Astrocyte of the cerebellum (primary cell): Measurements from ENCODE around the gene SDK2.

Experiments used
- DNase-seq: peaks from one replicate; pipeline ENCODE4 v3.0.0-alpha.2; 2011; ENCODE audit warnings: low read depth
- H3K4me3 ChIP-seq: 2 replicates; pipeline ENCODE4 v1.5.1; 2011; ENCODE audit warnings: mild to moderate bottlenecking, low read depth, low read length, moderate library complexity
- CTCF ChIP-seq: IDR thresholded peaks from 2 replicates; pipeline ENCODE4 v1.5.1; 2012; ENCODE audit warnings: low read length, low read depth, moderate library complexity, mild to moderate bottlenecking; ENCODE audit errors: missing control alignments
- in situ Hi-C: cut with HindIII; loops from 2 replicates; pipeline ENCODE4 v1.10.0; 2017; ENCODE audit warnings: low sequenced_read_pairs

Gene SDK2

GRCh38 chr17:73500414-73500999 is 143.7 kb downstream of the SDK2 start:
- H3K4me3 ChIP-seq = no peak overlapping the region
- no peak for DNase-seq
- in situ Hi-C loops = no loop called here
- no peak for TF ChIP-seq CTCF

- no peak for DNase-seq
- in situ Hi-C loops = no loop called here
- no peak for TF ChIP-seq CTCF
- no peak overlapping the region for H3K4me3 ChIP-seq
Measured at GRCh38 chr17:73498886-73499554, 145.2 kb downstream of the SDK2 start.

- TF ChIP-seq CTCF = no peak
- in situ Hi-C loops = no loop called here
- H3K4me3 ChIP-seq = no peak overlapping the region
- no peak for DNase-seq
Measured at GRCh38 chr17:73498176-73498575, 146.1 kb downstream of the SDK2 start.

GRCh38 chr17:73497721-73498120 is 146.5 kb downstream of the SDK2 start:
- no peak overlapping the region for H3K4me3 ChIP-seq
- no peak for DNase-seq
- no peak for TF ChIP-seq CTCF
- in situ Hi-C loops = no loop called here

- no peak for DNase-seq
- no peak overlapping the region for H3K4me3 ChIP-seq
- TF ChIP-seq CTCF = no peak
- in situ Hi-C loops = no loop called here
Measured at GRCh38 chr17:73496232-73496631, 148.0 kb downstream of the SDK2 start.

GRCh38 chr17:73495641-73496040 is 148.6 kb downstream of the SDK2 start:
- in situ Hi-C loops = no loop called here
- no peak overlapping the region for H3K4me3 ChIP-seq
- TF ChIP-seq CTCF = no peak
- DNase-seq = no peak

- DNase-seq = no peak
- in situ Hi-C loops = no loop called here
- no peak for TF ChIP-seq CTCF
- no peak overlapping the region for H3K4me3 ChIP-seq
Measured at GRCh38 chr17:73494950-73495349, 149.3 kb downstream of the SDK2 start.
